ENCODE measurements around the gene SASS6. TPM values are rescaled to one million over a fixed set of nuclear protein-coding genes. Genes with fewer than 3 reads are reported as not detected.

The SASS6 gene
- total RNA-seq, 6 donors from 2014 or later, result 1.5 to 4.9 (median 2.3) TPM

DNA sequence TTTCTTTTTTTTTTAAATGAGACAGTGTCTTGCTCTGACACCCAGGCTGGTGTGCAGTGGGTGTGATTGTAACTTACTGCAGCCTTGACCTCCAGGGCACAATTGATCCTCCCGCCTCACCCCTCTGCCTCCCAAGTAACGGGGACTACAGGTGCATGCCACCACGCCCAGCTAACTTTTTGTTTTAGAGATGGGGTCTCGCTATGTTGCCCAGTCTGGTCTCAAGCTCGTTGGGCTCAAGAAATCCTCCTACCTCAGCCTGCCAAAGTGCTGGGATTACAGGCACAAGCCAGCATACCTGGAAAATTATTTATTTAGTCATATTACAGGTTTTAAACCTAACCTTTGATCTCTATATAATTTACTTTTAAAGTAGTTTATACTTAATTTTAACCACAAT is 32.0 kb upstream of the SASS6 start:
- 91 to 93% methylated on average over 5 of the region's 5 CpGs for WGBS, 2 donors
- no peak for DNase-seq
- no peak for TF ChIP-seq POLR2AphosphoS5 (IDR thresholded peaks at IDR 0.05)
- TF ChIP-seq, protein P1, sequence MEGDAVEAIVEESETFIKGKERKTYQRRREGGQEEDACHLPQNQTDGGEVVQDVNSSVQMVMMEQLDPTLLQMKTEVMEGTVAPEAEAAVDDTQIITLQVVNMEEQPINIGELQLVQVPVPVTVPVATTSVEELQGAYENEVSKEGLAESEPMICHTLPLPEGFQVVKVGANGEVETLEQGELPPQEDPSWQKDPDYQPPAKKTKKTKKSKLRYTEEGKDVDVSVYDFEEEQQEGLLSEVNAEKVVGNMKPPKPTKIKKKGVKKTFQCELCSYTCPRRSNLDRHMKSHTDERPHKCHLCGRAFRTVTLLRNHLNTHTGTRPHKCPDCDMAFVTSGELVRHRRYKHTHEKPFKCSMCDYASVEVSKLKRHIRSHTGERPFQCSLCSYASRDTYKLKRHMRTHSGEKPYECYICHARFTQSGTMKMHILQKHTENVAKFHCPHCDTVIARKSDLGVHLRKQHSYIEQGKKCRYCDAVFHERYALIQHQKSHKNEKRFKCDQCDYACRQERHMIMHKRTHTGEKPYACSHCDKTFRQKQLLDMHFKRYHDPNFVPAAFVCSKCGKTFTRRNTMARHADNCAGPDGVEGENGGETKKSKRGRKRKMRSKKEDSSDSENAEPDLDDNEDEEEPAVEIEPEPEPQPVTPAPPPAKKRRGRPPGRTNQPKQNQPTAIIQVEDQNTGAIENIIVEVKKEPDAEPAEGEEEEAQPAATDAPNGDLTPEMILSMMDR (IDR thresholded peaks at IDR 0.05), result no peak
- no peak for TF ChIP-seq POLR2A (IDR thresholded peaks at IDR 0.05)
- TF ChIP-seq EP300 (IDR thresholded peaks at IDR 0.05), result no peak
- Histone ChIP-seq H3K27me3 (no peaks in the 10 kb centered on the region), H3K4me1 (no peaks in the 10 kb centered on the region), H3K36me3 (no peaks in the 10 kb centered on the region), H3K27ac (no peak overlapping the region), H3K9me3 (no peaks in the 10 kb centered on the region), H3K4me3 (no peak overlapping the region)
- ATAC-seq (ENCODE audit: low FRiP score in 2 of 2), result no peak

DNA sequence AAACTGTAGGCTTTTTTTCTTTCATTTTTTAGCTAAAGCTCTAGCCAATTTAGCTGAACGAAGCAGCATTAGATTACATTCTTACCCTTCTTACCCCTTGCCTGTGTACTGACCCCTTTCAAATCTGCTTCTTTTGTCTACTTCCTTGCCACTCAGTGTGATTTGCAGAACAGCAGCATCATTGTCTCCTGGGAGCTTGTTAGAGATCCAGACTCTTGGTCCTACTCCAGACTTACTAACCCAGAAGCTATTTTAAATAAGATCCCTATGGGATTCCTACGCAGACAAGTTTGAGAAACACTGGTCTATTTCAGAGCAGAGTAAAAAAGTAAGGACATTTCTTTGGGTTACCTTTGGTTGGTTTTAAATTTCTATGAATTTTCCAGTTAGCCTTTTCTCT is 31.5 kb upstream of the SASS6 start:
- TF ChIP-seq POLR2AphosphoS5 (IDR thresholded peaks at IDR 0.05) (no peak), POLR2A (IDR thresholded peaks at IDR 0.05) (no peak), EP300 (IDR thresholded peaks at IDR 0.05) (no peak)
- TF ChIP-seq, protein P1 (IDR thresholded peaks at IDR 0.05), result no peak
- Histone ChIP-seq H3K27ac (no peak overlapping the region), H3K4me1 (no peaks in the 10 kb centered on the region), H3K4me3 (no peak overlapping the region), H3K9me3 (no peaks in the 10 kb centered on the region), H3K27me3 (no peaks in the 10 kb centered on the region), H3K36me3 (no peaks in the 10 kb centered on the region)
- ATAC-seq (ENCODE audit: low FRiP score in 2 of 2) (peak in 1 of 2 donors; percentile 41), DNase-seq (no peak)
- WGBS, 2 donors, result 74 to 77% methylated on average over 2 of the region's 2 CpGs

DNA sequence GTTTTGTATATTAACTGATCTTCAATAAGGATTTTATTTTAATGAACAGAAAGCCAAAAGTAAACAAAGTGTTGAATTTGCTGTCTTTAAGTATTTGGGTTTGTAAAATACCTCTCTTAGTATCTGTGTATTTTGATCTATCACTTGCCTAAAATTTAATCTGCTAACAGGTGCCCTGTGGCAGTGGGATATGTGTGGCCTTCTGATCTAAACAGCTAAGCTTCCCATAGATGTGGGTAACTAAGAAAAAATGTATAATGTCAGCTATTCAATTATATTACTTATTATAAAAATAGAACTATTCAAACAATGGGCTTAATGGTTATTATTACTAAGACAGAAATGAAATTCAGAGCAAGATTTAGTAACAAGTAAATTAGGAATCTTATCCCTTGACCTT is 30.2 kb upstream of the SASS6 start:
- ATAC-seq (ENCODE audit: low FRiP score in 2 of 2), result no peak
- no peak overlapping the region for H3K27ac ChIP-seq
- no peaks in the 10 kb centered on the region for H3K4me1 ChIP-seq
- H3K36me3 ChIP-seq, result no peaks in the 10 kb centered on the region
- no peak for DNase-seq
- no peaks in the 10 kb centered on the region for H3K27me3 ChIP-seq
- no peaks in the 10 kb centered on the region for H3K9me3 ChIP-seq
- TF ChIP-seq, protein P1 (IDR thresholded peaks at IDR 0.05), result no peak
- TF ChIP-seq EP300 (IDR thresholded peaks at IDR 0.05) (no peak), POLR2A (IDR thresholded peaks at IDR 0.05) (no peak), POLR2AphosphoS5 (IDR thresholded peaks at IDR 0.05) (no peak)
- no peak overlapping the region for H3K4me3 ChIP-seq

DNA sequence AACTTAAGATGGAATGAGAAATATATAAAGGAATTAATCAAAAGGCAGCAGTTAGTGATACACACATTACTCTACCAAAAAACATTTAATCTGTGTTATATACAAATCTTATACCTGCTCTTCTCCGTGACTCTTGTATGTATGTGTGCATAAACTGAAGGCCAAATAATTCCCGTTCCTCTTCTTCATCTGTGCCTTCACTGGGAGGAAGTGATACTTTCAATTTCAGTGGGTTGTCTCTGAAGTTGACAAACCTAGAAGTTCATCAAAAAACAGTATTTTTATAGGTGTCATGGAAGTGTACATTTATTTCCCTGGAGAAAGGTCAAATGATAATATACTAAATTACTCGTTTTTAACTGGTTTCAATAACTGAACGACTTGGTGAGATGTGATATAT is 19.5 kb upstream of the SASS6 start:
- 70 to 72% methylated on average over 4 of the region's 4 CpGs for WGBS, 2 donors
- Histone ChIP-seq H3K36me3 (peaks cover 0 to 33% (median 14%) of the 10 kb centered on the region in 4 donors), H3K9me3 (no peaks in the 10 kb centered on the region), H3K27ac (no peak overlapping the region), H3K27me3 (no peaks in the 10 kb centered on the region), H3K4me1 (no peaks in the 10 kb centered on the region), H3K4me3 (no peak overlapping the region)
- TF ChIP-seq EP300 (IDR thresholded peaks at IDR 0.05) (no peak), POLR2AphosphoS5 (IDR thresholded peaks at IDR 0.05) (no peak), POLR2A (IDR thresholded peaks at IDR 0.05) (no peak)
- TF ChIP-seq, protein P1 (IDR thresholded peaks at IDR 0.05), result no peak
- ATAC-seq (ENCODE audit: low FRiP score in 2 of 2), result no peak
- no peak for DNase-seq

DNA sequence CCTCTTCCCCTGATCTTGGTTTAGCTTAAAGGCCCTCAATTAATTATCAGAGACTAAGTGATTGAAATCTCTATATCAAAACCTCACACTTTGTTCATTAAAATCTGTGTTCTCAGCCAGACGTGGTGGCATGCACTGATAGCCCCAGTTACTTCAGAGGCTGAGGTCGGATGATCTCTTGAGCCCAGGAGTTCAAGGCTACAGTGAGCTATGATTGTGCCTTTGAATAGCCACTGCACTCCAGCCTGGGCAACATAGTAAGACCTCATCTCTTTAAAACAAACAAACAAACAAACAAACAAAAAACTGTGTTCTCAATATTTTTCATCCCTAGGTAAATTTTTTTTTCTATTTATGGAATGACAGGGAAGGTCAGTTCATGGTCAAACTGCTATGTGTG is 18.9 kb upstream of the SASS6 start:
- ATAC-seq (ENCODE audit: low FRiP score in 2 of 2) (no peak), DNase-seq (no peak)
- TF ChIP-seq POLR2AphosphoS5 (IDR thresholded peaks at IDR 0.05), result no peak
- no peak for TF ChIP-seq EP300 (IDR thresholded peaks at IDR 0.05)
- TF ChIP-seq, protein P1 (IDR thresholded peaks at IDR 0.05), result no peak
- TF ChIP-seq POLR2A (IDR thresholded peaks at IDR 0.05), result no peak
- Histone ChIP-seq H3K4me3 (no peak overlapping the region), H3K36me3 (peaks cover 0 to 39% (median 18%) of the 10 kb centered on the region in 4 donors), H3K27ac (no peak overlapping the region), H3K4me1 (no peaks in the 10 kb centered on the region), H3K9me3 (no peaks in the 10 kb centered on the region), H3K27me3 (no peaks in the 10 kb centered on the region)
- 73 to 76% methylated on average over 2 of the region's 2 CpGs for WGBS, 2 donors
